GM19025 (cell line): ENCODE results near the gene CEP44.
"Not testable (repeated sequence)": the region's sequence is repeated elsewhere in the genome, so short reads cannot be mapped to it uniquely, and the experiment has no call there.

Source experiments
- ATAC-seq: cut with Tn5 transposase; IDR thresholded peaks from one replicate; pipeline ENCODE4 v1.9.1; 2021; ENCODE audit warnings: mild to moderate bottlenecking, low read depth, moderate library complexity; ENCODE audit not compliant: unreplicated experiment

CEP44 gene, protein sequence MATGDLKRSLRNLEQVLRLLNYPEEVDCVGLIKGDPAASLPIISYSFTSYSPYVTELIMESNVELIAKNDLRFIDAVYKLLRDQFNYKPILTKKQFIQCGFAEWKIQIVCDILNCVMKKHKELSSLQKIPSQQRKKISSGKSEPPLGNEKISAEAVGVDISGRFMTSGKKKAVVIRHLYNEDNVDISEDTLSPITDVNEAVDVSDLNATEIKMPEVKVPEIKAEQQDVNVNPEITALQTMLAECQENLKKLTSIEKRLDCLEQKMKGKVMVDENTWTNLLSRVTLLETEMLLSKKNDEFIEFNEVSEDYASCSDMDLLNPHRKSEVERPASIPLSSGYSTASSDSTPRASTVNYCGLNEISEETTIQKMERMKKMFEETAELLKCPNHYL

DNA sequence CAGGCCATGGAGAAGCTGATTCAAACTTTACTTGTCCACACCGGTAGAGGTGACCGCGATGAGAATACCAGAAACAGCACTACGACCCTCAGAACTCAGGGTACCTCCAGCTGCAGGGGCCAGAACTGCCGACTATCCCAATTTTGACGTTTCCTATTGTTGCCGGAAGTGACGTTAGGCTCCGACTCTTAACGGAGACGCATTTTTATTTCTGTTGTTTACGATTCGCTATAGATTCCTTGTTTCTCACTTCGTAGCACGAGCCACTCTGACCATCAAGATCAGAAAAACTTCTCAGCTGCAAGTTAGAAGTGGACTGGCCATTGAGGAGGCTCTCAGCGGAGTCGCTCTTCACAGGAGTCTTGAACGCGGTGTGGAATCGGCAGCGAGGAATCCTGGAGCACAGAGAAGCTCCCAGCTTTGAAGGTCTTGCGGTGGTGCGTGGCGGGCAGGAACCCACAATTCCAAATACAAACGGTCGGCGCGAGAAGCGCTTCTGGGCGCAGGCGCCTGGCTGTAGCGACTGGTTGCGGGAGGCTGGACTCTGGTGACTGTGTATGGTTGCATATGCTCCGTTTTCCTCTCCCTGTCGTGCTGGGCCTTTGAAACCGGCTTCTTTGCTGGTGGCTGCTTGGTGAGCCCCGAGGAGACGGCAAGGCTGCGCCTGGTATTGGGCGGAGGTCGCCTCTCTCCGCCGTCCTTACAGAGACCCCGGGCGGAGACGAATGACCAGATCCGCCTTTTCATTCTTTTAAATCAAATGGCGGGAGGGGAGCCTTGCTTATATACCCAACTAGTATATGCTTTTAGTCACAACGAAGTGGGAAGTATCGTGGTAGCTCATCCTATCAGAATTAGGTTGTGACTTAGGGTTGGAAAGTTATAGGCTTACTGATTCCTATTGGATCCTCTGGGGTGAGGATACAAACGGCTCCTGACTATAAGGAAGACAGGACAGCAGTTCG is at the start of gene CEP44, which contains the start of gene FBXO8:
TSS of gene CEP44 (plus strand) at position 405 of the 965 bp plus-strand sequence. CDS start 15,211 bp downstream, outside the sequence.
TSS of gene FBXO8 (minus strand) at position 161 of the 965 bp plus-strand sequence. CDS start 20,575 bp downstream, outside the sequence.
- ATAC-seq: peak; percentile 54

DNA sequence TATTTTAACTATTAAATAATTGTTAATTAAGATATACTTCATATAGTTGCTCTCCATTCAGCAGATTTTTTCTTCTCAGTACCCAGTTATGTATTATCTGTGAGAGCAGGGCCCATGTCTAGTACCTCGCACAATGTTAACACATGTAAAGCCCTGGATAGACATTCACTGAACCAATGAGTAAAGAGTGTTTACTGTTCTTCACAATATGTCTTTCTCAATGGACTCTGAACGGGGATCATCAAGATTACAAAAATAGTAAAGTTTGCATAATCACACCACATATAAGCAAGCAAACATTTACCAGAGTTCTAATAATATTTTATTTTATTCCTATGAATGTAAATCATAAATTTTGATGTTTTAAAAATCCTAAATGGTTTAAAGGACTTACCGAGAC is 47.4 kb upstream of the CEP44 start:
- no peak for ATAC-seq

DNA sequence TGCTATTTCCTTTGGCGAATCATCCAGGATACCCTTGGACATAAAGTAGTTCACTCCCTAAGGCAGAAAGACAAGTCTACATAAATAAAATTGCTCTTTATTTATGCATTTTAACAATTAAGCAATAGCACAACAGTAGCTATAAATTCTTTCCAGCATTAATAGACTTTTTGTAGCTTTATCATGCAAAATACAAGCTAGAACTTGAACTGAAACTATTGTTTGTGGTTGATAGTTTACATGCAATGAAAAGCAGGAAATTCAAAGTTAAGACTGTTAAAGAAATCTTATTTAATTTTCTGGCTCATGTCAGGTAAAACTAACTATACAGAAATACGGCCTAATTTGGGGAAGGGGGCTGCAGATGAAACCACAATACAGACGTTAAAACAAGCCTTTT is 42.5 kb upstream of the CEP44 start:
- no peak for ATAC-seq

DNA sequence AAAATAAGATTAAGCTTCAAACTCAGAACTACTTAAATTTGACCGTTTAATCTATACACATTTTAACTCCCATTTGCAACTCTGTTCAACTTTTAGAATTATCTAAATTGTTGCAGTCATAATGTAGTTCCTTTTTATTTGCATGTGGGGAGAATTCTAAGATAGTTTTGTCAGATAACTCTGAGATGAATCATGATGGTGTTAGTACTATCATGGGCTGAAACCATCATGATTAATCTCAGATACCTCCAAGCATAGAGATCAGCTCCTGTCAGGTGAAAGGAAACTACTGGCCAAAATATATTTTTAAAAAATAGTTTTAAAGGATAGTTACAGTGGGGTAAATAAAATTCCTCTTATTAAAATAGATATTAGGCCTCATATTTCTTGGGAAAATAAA is 39.3 kb upstream of the CEP44 start:
- ATAC-seq: no peak

DNA sequence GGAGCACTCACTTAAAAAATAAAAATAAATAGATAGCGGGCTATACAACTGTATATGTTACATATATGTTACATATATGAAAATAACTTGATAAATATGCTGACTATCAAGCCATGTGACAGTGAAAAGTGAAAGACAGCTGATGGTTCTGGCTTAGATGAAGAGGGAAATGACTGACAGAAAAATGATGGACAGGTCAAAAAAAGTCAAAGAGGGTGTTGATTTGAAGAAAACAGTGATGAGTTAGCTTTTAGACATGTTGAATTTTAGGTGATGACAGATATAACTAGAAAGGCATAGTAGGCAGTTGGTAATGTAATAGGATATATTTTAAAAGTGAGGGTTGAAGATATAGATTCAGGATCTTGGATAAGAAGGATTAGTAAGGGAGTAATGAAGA is 38.0 kb upstream of the CEP44 start:
- ATAC-seq: no peak

DNA sequence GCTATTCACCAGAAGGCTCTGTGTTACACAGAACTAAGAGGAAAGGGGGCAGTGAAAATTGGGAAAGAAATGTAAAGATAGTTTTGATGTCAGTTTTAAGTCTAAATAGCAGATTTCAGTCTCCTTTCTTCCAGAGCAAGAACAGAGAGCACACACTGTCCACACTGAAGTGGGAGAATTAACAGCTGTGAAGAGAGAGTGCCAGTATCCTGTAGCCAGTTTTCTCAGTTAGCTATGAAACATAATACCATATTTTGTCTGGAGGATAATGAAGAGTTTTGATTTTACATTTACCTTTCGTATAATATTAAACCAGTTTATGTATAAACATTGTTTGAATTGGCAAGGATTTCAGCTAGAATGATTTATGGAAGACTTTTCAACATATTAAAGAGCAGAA is 35.3 kb upstream of the CEP44 start:
- no peak for ATAC-seq

DNA sequence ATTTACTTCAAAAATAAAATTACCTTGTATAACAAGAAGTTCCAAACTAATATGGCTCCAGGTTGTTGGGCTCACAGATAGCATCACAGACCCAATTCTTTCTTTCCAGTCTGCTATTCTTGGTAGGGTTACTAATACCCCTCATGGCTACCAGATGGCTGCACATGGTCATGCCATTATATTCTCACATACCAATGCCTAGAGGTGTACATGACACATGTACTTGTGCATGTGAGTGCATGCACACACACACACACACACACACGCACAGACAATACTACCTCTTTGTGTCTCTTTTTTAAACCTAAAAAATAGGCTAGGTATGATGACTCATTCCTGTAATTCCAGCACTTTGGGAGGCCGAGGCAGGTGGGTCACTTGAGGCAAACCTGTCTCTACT is 31.3 kb upstream of the CEP44 start:
- ATAC-seq: no peak

DNA sequence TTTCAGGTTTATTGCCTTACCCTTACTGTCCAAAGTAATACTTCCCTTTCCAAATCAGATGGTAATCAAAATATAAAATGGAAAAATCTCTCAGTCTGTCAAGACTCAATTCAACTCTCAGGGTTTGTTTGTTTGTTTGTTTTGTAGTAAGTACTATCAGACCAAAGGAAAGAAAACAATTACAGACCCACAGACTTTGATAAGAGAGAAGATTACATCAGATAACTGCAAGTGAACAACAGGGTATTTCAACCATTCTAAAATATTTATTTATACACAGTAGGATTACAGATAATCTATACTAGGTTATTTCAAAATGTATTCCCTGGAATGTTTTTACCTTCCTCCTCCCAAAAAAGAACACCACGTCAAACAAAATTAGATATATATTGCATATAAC is 29.1 kb upstream of the CEP44 start:
- ATAC-seq: no peak

DNA sequence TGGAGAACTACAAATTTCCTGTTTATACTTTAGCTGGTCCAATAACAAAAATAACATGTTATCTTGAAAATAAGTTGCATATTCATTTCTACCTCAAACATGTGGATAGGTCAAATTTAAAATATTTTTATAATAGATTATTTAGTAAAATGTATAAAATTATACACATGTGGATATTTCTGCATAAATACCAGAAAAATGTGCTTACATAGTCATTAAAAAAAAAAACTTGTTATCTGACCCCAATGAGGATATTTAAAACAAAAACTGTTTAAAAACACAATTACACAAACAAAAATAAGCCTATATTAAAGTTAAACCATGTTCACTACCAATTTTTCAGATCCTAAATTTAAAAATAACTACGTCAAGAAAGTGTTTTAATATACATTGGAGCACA is 28.3 kb upstream of the CEP44 start:
- ATAC-seq: no peak

DNA sequence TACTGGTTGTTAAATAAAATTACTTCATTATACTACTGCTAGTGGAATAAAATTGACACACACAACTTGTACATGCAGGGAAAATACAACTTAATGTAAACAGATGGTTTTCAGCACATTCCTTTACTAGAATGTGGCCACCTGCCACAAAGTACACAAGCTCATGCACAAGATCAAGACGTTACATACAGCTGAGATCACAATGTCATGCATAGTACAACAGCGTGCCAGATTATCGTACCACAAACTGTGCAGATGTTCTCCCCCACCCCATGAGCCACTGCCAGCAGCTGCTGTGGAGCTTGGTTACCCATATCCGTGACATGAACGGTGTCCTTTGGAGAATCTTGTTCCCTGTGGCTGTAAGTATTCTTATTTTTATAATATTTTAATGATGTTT is 27.9 kb upstream of the CEP44 start:
- ATAC-seq: no peak

DNA sequence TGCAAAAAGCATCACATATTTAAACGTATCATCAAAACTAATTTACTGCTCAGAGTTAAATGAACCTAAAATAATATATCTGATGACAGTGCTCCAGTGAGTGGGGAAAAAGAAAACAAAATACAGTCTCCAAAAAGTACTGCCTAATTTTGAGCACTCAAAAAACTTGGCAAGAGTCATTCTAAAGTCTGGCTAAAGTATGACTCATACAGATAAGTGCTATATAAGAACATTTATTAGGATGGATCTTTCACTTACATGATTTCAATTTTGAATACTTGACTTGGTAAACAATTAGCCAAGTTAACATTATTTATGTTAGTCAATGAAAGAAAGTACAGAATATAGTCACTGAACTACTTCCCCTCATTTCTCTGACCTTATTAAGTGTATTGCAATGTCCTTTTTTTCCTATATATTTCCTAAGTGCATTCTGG is 27.4 kb upstream of the CEP44 start:
- ATAC-seq: no peak

DNA sequence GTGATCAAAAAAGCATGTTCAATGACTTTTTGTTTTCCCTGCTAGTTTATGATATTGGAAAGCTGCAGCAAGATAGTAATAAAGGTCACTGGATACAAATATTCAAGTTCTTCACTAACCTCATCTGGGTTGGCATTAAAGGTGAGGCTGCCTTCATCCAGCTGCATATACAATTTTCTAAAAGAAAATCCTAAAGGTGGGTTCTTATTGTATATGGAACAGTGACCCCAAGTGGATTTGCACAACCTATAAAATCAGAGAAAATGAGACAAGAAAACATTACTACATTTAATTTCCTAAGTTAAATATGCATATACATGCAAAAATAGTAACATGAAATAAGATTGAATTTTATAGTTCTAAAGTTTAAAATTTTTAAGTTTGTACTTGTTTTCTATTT is 24.1 kb upstream of the CEP44 start:
- ATAC-seq: no peak

DNA sequence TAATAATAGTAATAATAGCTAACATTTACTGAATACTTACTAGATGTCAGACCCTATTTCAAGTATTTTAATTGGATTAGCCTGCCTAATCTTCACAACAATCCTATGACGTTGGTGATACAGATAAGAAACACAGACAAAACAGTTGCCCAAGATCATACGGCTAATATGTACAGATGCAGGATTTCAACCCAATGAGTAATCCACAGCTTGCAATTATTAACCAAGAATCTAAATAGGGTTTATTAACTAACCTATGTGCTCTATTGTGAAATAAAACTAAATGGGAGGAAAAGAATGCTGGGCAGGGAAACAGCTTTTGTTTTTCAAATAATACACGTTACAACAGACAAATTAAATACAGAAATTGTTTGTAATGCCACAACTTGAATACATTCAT is 23.6 kb upstream of the CEP44 start:
- peak; percentile 64 for ATAC-seq

DNA sequence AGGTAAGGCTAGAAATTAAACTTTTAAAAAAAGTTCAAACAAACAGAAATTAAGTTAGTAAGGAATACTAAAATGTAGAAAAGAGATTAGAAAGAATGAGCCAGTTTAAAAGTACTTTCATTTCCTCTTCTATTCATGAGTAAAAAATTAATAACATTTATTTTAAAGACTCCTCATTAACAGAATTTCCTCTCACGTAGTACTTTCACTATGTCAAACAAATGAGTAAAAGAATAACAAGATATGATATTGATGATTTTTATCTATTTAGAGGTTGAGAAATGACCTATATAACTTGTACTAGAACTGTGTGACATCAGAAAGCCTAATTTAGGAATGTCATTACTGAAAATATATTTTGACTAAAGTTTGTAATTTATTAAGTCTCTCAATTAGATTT is 22.3 kb upstream of the CEP44 start:
- ATAC-seq: not testable (repeated sequence)

DNA sequence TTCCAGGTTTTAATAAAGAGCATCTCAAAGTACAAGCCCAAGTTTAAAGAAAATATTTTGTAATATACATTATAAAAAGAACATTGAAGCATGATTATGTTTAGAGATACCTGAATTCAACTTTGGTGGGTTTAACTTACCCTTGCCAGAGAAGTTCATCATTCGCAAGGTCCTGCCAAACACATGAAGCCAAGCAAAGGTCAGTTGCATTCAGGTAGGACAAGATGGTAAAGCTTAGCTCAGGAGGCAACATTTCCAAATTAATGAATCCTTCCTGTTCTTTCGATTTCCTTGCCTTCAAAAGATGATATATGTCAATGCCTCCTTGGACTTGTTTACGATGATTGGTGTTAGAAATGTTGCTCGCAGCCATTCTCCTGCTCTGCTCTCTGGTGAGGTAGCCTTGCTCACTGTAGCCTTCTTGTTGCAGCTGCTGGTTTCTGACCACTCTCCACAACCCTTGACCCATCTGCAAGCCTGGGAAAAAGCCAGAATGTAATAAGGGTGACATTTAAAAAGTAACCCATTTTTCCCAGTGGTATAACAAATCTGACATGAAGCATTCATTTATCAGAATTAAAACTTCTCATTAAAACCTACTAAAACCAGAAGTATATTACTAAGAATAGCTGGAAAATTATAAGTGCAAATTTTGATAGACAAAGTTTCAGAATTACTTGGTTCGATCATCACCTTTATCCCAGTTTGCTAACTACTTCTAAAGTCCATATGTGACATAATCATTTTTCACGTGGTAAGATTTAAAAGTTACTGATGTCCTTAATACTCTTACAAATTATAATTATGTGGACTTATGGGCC is 20.9 kb upstream of the CEP44 start:
- no peak for ATAC-seq

DNA sequence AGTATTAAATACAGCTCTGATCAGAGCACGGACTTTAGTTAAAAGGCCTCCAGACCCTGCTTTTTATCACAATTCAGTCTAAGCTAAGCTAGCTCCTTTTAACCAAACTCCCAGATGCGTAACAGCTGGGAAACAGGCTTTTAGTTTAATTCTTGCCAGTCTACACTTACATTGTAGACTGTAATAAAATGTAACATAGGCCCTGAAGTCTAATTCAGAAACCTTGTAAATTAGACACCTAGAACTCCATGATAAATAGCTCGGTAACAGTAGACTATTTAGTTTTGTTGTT is 20.3 kb upstream of the CEP44 start:
- ATAC-seq: no peak

DNA sequence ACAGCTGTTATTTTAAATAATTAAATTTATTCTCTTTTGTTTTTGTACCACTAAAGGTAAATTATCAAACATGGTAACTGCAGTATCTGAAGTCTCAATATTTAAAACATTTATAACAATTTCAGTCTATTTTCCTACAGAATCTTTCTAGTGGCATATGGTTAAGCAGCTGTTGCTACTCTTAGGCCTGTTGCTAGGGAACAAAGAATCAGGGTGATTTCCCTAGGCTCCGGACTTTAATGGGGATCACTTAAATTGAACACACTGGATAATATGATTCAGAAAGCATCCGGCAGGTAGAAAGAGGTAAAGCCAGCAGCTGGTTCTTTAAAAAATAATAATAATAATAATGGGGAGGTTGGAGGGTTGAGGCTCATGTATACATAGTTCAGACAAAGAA is 17.8 kb upstream of the CEP44 start:
- no peak for ATAC-seq

DNA sequence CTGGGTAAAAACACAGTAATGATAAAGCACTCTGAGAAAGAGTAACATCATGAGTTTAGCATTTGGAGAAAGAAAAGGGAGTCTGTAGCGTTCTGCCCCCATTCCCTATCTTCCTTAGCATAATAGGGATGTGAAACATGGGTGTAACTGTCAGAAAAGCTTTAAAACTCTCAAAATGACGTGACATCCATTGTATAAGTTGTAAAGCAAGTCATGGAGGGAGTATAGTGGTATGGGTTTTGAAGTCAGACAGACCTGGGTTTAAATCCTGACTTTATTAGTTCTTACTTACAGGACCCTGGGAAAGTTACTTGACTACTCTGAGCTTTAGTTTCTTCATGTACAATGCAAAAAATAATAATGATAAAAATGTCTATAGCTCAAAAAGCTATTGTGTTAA is 17.3 kb upstream of the CEP44 start:
- no peak for ATAC-seq

DNA sequence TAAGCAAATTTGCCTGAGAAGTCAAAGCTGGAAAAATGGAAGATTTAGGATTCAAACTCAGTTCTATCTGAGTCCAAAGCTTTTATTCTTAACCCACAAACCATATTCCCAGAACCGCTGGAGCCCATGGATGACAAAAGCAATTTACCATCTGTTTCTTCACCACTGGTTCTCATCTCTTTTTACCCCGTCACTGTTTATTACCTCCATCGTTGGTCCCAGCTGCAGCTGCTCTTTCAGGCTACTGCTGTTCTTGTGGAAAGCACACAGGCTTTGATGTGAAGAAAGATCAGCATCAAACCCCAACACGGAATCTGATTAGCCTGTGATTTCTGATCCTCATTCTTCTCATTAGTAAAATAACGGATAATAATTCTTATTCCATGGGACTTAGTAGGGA is 9.8 kb upstream of the CEP44 start:
- no peak for ATAC-seq

DNA sequence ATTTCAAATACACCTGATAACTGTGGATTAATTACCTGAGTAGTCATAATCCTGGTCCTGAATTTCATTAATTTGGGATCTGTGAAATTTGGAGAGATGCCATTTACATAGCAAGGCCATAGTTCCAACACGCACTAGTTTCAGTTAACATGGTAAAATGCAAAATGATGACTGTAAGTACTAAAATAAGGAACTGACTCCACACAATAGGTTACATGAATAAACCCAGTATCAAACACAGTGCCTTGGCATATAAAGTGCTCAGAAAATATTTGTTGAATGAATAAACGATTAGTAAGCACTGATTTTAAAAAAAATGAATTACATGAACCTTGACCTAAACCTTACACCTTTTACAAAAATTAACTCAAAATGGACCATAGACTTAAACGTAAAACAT is 9.3 kb upstream of the CEP44 start:
- ATAC-seq: no peak

DNA sequence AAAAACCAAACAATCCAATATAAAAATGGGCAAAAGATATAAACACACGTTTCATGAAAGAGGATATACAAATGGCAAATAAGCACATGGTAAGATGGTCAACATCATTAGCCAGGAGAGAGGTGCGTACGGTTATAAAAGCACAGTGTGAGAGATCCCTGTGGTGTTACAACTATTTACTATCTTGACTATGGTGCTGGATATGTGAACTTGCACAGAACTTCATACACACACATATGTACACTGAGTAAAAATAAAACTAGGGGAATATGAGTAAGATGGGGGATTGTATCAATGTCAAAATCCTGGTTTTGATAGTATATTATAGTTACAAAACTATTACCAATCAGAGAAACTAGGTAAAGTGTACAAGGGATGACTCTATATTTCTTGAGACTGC is 8.6 kb upstream of the CEP44 start:
- ATAC-seq: no peak
